Kasumi-1 (cell line): ENCODE measurements around the gene FSD1.
A peak's percentile ranks its signal among the peaks of the same experiment; 100 is the strongest.
"Not testable (repeated sequence)": the region's sequence is repeated elsewhere in the genome, so short reads cannot be mapped to it uniquely, and the experiment has no call there.

Experiments used
- DNase-seq, 2 experiments: peaks; one replicate each; lab custom pipeline; 2025; lab: John Stamatoyannopoulos, UW

FSD1 gene

GRCh38 chr19:4304538-4305256 lies at the start of gene FSD1:
Gene FSD1, plus strand, starts transcription at chr19:4304598. Its CDS starts 149 bp downstream, at chr19:4304747.
- peak; percentile 54 to 58 for DNase-seq

- peak in 1 of 2 experiments; percentile 14 for DNase-seq
Observed at GRCh38 chr19:4256563-4256962, 47.8 kb upstream of the FSD1 start.

GRCh38 chr19:4257025-4257424 lies 47.4 kb upstream of the FSD1 start:
- no peak for DNase-seq

DNA sequence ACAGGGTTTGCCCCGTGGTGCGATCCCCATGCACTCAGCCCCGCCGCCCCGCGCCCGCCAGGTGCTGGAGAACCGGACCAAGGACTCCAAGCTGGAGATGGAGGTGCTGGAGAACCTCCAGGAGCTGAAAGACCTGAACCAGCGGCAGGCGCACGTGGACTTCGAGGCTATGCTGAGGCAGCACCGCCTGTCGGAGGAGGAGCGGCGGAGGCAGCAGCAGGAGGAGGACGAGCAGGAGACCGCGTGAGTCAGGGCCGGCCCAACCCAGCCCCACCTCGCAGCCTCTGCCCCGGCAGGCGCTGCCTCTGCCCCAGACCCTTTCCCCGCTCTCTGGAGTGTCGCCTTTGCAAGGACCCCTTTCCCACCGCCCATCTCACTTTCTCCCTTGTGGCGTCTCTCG lies 46.2 kb upstream of the FSD1 start:
- no peak for DNase-seq

- peak; percentile 55 to 60 for DNase-seq
Observed at GRCh38 chr19:4260613-4261191, 43.7 kb upstream of the FSD1 start.

GRCh38 chr19:4264812-4265211 lies 39.6 kb upstream of the FSD1 start:
- DNase-seq: peak; percentile 5 to 8

- DNase-seq: peak; percentile 40 to 41
Observed at GRCh38 chr19:4266253-4267000, 38.0 kb upstream of the FSD1 start.

- peak; percentile 77 to 80 for DNase-seq
Observed at GRCh38 chr19:4267101-4267900, 37.1 kb upstream of the FSD1 start.

DNA sequence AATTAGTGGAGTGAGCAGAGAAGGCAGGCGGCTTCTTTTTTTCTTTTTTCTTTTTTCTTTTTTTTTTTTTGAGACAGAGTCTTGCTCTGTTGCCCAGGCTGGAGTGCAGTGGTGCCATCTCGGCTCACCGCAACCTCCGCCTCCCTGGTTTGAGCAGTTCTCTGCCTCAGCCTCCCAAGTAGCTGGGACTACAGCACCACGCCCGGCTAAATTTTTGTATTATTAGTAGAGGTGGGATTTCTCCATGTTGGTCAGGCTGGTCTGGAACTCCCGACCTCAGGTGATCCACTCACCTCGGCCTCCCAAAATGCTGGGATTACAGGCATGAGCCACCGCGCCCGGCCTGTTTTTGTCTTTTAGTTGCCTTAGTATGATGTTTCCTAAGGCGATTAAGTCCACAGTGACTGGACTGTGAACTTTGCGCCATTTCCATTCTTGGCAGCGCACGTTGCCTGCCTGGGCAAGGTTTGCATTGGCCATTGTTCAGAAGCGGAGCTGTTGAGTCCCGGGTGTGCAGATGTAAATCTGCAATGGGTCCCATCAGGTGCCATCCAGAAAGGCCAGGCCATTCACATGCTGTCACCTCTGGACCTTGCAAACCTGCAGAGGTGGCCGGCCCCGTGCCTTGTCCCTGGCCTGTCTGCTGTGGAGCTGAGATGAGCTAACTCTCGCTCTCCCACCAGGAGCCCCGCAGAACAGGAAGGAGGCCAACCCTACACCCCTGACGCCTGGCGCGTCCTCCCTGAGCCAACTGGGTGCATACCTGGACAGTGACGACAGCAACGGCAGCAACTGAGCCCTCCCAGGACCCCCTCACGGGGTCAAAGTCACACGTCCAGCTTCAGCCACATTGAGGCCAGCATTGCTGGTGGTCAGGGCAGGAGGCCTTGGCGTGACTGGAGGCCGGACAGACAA lies 36.2 kb upstream of the FSD1 start:
- DNase-seq: no peak

GRCh38 chr19:4268816-4269430 lies 35.5 kb upstream of the FSD1 start:
- peak in 1 of 2 experiments; percentile 30 for DNase-seq

DNA sequence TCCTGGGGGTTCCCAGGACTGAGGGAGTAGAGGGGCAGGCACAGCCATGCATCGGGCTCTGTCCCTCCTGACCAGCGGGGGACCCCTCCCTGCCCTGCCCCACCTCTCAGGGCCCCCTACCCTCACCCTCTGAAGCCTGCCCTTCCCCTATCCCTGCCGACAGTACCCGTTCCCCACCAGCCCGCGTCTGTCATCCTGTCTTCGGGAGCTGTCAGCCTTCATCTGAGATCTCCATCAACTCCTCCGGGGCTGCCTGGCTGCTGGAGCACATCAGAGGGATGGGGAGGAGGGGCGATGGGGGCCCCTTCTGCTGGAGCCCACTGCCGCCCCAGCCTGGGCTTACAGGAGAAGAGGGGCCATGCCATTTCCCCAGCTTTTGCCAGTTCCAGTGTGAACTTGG lies 31.5 kb upstream of the FSD1 start:
- no peak for DNase-seq

DNA sequence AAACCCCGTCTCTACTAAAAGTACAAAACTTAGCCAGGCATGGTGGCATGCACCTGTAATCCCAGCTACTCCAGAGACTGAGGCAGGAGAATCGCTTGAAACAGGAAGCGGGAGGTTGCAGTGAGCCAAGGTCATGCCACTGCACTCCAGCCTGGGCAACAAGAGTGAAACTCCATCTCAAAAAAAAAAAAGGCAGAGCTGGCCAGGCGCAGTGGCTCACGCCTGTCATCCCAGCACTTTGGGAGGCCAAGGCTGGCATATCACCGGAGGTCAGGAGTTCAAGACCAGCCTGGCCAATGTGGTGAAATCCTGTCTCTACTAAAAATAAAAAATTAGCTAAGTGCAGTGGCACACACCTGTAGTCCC lies 30.1 kb upstream of the FSD1 start:
- not testable (repeated sequence) for DNase-seq

DNA sequence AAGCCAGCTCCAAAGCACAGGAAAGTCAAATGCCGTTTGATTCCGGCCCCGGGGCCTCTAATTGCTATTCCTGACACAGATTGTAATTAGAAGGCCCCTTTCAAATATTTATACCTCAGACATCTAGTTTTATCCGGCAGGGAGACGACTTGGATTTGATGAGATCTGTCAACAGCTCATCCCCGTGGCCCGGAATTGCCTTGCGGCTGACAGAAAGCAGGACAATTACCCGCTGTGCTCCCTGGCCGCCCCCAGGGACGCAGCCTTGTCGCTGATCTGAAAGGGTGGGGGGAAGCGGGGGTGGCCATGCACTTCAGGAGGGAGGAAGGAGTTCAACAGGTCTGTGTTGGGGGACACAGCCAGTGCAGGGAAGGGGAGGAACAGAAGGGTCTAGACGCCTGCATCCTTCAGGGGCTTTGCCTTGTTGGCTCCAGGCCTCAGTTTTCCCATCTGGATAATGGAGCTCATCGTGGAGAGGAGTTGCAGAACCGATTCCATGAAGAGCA lies 27.2 kb upstream of the FSD1 start:
- no peak for DNase-seq

- DNase-seq: no peak
Observed at GRCh38 chr19:4278010-4278409, 26.4 kb upstream of the FSD1 start.

GRCh38 chr19:4278419-4279266 lies 25.8 kb upstream of the FSD1 start, which contains the start of gene SHD:
Gene SHD, plus strand, starts transcription at chr19:4279266. Its CDS starts 798 bp downstream, at chr19:4280064.
- DNase-seq: no peak

DNA sequence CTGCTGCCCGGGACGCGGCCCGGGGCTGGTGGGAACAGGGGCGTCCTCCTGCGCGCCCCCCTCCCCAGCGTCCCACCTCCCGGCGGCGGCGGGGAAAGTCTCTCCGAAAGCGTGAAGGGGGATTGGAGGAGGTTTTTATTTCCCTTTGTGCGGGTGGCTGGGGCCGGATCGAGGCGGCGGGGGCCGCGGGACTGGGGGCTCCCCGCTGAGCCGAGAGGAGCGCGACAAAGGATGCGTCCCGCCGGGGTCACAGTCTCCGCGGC lies 25.2 kb upstream of the FSD1 start:
- DNase-seq: no peak

DNA sequence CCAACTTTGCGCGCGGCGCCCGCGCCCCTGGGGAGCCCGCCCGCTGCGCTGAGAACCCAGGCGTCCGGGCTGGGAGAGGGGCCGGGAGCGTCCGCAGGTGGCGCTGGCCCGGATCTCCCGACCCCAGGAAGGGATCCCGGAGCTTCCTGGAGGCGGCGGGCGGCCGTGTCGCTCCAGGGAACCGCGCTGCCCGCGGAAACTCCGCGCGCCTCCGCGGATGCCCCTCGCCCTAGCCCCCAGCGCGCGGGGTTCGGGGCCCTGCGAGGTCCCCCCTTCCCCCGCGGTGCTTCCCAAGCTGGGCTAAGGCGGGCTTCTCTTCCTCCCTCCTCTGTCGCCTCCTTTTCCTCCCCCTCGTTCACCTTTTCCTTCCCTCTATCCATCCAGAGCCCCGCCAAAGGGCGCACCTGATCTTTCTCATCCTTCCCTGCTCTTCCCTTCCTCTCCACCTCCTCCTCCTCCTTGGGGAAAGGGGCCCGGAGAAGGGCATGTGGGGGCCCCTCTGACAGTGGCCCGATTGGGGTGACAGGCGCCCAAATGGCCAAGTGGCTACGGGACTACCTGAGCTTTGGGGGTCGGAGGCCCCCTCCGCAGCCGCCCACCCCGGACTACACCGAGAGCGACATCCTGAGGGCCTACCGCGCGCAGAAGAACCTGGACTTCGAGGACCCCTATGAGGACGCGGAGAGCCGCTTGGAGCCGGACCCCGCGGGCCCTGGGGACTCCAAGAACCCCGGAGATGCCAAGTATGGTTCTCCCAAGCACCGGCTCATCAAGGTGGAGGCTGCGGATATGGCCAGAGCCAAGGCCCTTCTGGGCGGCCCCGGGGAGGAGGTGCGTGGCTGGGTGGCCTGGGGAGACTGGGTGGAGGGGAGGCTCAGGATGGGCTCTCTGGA lies 24.6 kb upstream of the FSD1 start:
- DNase-seq: peak in 1 of 2 experiments; percentile 30

DNA sequence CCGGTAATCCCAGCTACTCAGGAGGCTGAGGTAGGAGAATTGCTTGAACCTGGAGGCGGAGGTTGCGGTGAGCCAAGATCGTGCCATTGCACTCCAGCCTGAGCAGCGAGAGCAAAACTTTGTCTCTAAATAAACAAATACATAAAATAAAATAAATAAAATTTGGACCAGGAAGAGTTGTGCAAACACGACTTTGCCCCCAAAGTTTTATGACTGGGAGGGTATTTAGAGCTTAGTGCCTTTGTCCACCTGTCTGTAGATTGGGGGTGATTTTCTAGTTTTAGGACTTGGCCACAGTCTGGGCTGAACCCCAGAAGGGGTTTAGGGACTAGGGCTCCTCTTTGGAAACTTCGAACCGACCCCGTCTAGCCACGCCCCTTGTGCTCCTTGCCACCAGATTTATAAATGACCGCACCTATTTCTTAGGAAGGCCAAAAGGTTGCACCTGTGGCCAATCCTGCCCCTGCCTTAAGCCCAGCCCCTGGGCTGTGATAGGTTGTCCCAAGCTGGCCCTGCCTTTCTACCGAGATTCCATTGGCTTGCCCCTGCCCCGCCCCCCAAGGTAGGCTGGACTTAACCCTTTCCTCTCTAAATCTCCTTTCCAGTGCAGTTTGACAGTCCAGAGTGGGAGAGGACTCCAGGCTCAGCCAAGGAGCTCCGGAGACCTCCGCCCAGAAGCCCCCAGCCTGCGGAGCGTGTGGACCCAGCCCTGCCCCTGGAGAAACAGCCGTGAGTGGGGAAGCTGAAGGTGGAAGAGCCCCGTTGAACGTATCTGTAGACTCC lies 20.0 kb upstream of the FSD1 start:
- DNase-seq: no peak
